Measurements from ENCODE around the gene RGMB. TPM values are rescaled to one million over a fixed set of nuclear protein-coding genes. Genes with fewer than 3 reads are reported as not detected.

RGMB gene
- total and polyA plus RNA-seq, 2 of the 13 experiments (the other 11 are each of a cell fraction or from before 2014, with no cell fraction given), result 3.0 to 3.8 TPM

DNA sequence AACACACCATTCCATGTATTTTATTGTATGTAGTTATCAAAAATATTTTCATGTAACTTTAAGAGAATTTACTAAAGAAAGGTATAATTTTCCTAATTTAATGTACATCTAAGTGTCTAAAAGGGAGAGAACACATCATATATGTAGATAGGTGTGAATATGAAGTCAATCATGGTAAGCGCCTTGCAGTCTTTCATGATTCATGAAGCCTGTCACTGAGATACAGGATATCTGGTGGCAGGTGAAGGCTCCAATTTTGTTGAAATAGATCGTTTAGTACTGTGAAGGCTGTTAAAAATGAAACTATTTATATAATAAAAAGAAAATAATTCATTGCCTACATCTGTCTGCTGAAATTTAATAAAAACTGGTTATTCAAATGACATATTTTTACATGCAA, 15.5 kb upstream of the RGMB start:
- intact Hi-C loops (cut with micrococcal nuclease; ENCODE audit: unreplicated experiment) (no loop called here), in situ Hi-C loops (cut with HindIII; ENCODE audit: extremely low pct_ligation_motif_present, low pct_unique_long_range_greater_than_20kb) (no loop called here)
- H2AFZ ChIP-seq (ENCODE audit: low read length), result no peak overlapping the region
- no peaks in the 10 kb centered on the region for H3K27me3 ChIP-seq (ENCODE audit: control insufficient read depth in 1 of 2, insufficient read depth in 2 of 2, low read length in 2 of 2)
- ChIA-PET POLR2A (no interaction called here), CTCF (ENCODE audit: low intra/inter-chr PET ratio, low total read pairs) (no interaction called here)
- no peaks in the 10 kb centered on the region for H4K20me1 ChIP-seq (ENCODE audit: insufficient read depth, low read length)
- no peak overlapping the region for H3K9ac ChIP-seq (ENCODE audit: insufficient read depth, low read depth, low read length)
- FAIRE-seq (no peak), DNase-seq (ENCODE audit: low spot score) (no peak), ATAC-seq (no peak)
- no peak overlapping the region for H3K27ac ChIP-seq (ENCODE audit: extremely low read length, insufficient read depth, low read length)
- no TSS peak for BruUV-seq (replicated peaks)
- no peaks in the 10 kb centered on the region for H3K79me2 ChIP-seq (ENCODE audit: insufficient read depth, low read length)
- no peaks in the 10 kb centered on the region for H3K36me3 ChIP-seq (replicated peaks in 1 of 2; ENCODE audit: control insufficient read depth in 1 of 2, insufficient read depth in 2 of 2, low read length in 2 of 2)
- H3K4me1 ChIP-seq (ENCODE audit: insufficient read depth, low read length), result no peaks in the 10 kb centered on the region
- H3K4me2 ChIP-seq (ENCODE audit: low read depth, low read length), result no peak overlapping the region
- H3K9me3 ChIP-seq (ENCODE audit: low read length), result no peaks in the 10 kb centered on the region
- H3K4me3 ChIP-seq (replicated peaks in 1 of 3; ENCODE audit: insufficient read depth in 1 of 3, low read depth in 2 of 3, low read length in 3 of 3), result no peak overlapping the region
- WGBS (ENCODE audit: low lambda C conversion rate), result 48% methylated on average over 2 of the region's 2 CpGs
- TF ChIP-seq ZBTB40 (IDR thresholded peaks at IDR 0.05) (no peak), ZBTB40 (CRISPR knock-in tag; IDR thresholded peaks at IDR 0.05) (no peak), ZNF282 (IDR thresholded peaks at IDR 0.05; ENCODE audit: partially characterized antibody) (no peak), TFE3 (CRISPR knock-in tag; IDR thresholded peaks at IDR 0.05) (no peak), ZMYM3 (CRISPR knock-in tag; IDR thresholded peaks at IDR 0.05) (no peak), MBNL3 (CRISPR knock-in tag; conservative IDR thresholded peaks at IDR 0.05) (no peak), SP140L (CRISPR knock-in tag; IDR thresholded peaks at IDR 0.05; ENCODE audit: borderline replicate concordance) (no peak), ZNF441 (CRISPR knock-in tag; IDR thresholded peaks at IDR 0.05; ENCODE audit: borderline replicate concordance) (no peak), KLF16 (CRISPR knock-in tag; IDR thresholded peaks at IDR 0.05) (no peak)
- TF ChIP-seq, protein P1, sequence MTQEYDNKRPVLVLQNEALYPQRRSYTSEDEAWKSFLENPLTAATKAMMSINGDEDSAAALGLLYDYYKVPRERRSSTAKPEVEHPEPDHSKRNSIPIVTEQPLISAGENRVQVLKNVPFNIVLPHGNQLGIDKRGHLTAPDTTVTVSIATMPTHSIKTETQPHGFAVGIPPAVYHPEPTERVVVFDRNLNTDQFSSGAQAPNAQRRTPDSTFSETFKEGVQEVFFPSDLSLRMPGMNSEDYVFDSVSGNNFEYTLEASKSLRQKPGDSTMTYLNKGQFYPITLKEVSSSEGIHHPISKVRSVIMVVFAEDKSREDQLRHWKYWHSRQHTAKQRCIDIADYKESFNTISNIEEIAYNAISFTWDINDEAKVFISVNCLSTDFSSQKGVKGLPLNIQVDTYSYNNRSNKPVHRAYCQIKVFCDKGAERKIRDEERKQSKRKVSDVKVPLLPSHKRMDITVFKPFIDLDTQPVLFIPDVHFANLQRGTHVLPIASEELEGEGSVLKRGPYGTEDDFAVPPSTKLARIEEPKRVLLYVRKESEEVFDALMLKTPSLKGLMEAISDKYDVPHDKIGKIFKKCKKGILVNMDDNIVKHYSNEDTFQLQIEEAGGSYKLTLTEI (CRISPR knock-in tag; conservative IDR thresholded peaks at IDR 0.05), result no peak
- TF ChIP-seq, protein P2, sequence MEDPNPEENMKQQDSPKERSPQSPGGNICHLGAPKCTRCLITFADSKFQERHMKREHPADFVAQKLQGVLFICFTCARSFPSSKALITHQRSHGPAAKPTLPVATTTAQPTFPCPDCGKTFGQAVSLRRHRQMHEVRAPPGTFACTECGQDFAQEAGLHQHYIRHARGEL (CRISPR knock-in tag; IDR thresholded peaks at IDR 0.05), result no peak

All from HepG2 (cell line).